GOT3 (cell line): ENCODE measurements around the gene NINJ2.

ENCODE experiments used
- DNase-seq: peaks from one replicate; lab custom pipeline; 2025; ENCODE audit warnings: mixed read lengths; lab: John Stamatoyannopoulos, UW

Gene NINJ2

GRCh38 chr12:673849-674248 is 10.6 kb upstream of the NINJ2 start:
- no peak for DNase-seq

- DNase-seq = no peak
Measured at GRCh38 chr12:669576-669945, 6.3 kb upstream of the NINJ2 start.

GRCh38 chr12:668090-668481 is 4.8 kb upstream of the NINJ2 start:
- DNase-seq = no peak

GRCh38 chr12:666766-667308 is 3.6 kb upstream of the NINJ2 start:
- no peak for DNase-seq

GRCh38 chr12:666066-666465 is 2.8 kb upstream of the NINJ2 start:
- no peak for DNase-seq

- DNase-seq = no peak
Measured at GRCh38 chr12:664779-665092, 1.5 kb upstream of the NINJ2 start.

GRCh38 chr12:664075-664778 is 982 bp upstream of the NINJ2 start:
- no peak for DNase-seq

- no peak for DNase-seq
Measured at GRCh38 chr12:662566-663292, 516 bp downstream of the NINJ2 start.

- DNase-seq = no peak
Measured at GRCh38 chr12:661720-662486, 1.3 kb downstream of the NINJ2 start.

GRCh38 chr12:659090-659683 is 4.1 kb downstream of the NINJ2 start:
- DNase-seq = no peak

GRCh38 chr12:650983-651382 is 12.3 kb downstream of the NINJ2 start:
- no peak for DNase-seq

GRCh38 chr12:647385-648085 is 15.7 kb downstream of the NINJ2 start:
- DNase-seq = no peak

- no peak for DNase-seq
Measured at GRCh38 chr12:646442-647384, 16.5 kb downstream of the NINJ2 start.

- DNase-seq = no peak
Measured at GRCh38 chr12:645563-646071, 17.6 kb downstream of the NINJ2 start.

GRCh38 chr12:644818-645552 is 18.3 kb downstream of the NINJ2 start:
- DNase-seq = no peak

- DNase-seq = no peak
Measured at GRCh38 chr12:644303-644639, 19.0 kb downstream of the NINJ2 start.

GRCh38 chr12:643475-644302 is 19.6 kb downstream of the NINJ2 start:
- no peak for DNase-seq

- DNase-seq = no peak
Measured at GRCh38 chr12:642633-643474, 20.4 kb downstream of the NINJ2 start.
